Sigmoid colon (tissue), 7 donors: Measurements from ENCODE around the gene NOS3. TPM values are rescaled to one million over a fixed set of nuclear protein-coding genes. Genes with fewer than 3 reads are reported as not detected.
A peak's percentile ranks its signal among the peaks of the same experiment; 100 is the strongest.

Experiments
- DNase-seq: peaks from one replicate; pipeline ENCODE4 v3.0.0-alpha.2; 2019
- H3K27ac ChIP-seq, 4 donors: fragments of 200-600 bp; sonication (generic); one replicate each; pipeline ENCODE4 v1.5.1; 2016 to 2019; ENCODE audit warnings: mild to moderate bottlenecking in 1 of 4
- H3K27me3 ChIP-seq, 3 donors: fragments of 200-600 bp; sonication (generic); one replicate each; pipeline ENCODE4 v1.5.1; 2019; ENCODE audit warnings: mild to moderate bottlenecking in 1 of 3
- H3K36me3 ChIP-seq, 4 donors: fragments of 200-600 bp; sonication (generic); one replicate each; pipeline ENCODE4 v1.5.1; 2016 to 2019
- H3K4me1 ChIP-seq, 4 donors: fragments of 200-600 bp; sonication (generic); one replicate each; pipeline ENCODE4 v1.5.1; 2017 to 2019
- H3K4me3 ChIP-seq, 4 donors: fragments of 200-600 bp; sonication (generic); one replicate each; pipeline ENCODE4 v1.5.1; 2017 to 2019; ENCODE audit warnings: mild to moderate bottlenecking in 2 of 4, moderate library complexity in 1 of 4
- H3K9me3 ChIP-seq, 4 donors: fragments of 200-600 bp in 3 of 4; sonication (generic) in 3 of 4; one replicate each; pipeline versions ENCODE4 v1.5.1 to v1.6.1; 2013 to 2019
- EP300 ChIP-seq, 4 donors: sonication (generic); formaldehyde crosslinking; IDR thresholded peaks; one replicate each; pipeline ENCODE4 v1.6.1; 2017; ENCODE audit warnings: antibody characterized with exemption in 4 of 4
- POLR2A ChIP-seq, 2 donors: fragments of 450-650 bp; IDR thresholded peaks; one replicate each; pipeline ENCODE4 v1.6.1; 2016; ENCODE audit warnings: antibody characterized with exemption in 2 of 2, mild to moderate bottlenecking in 2 of 2, moderate library complexity in 2 of 2
- POLR2AphosphoS5 ChIP-seq, 4 donors: sonication (generic); formaldehyde crosslinking; IDR thresholded peaks; one replicate each; pipeline ENCODE4 v1.6.1; 2017; ENCODE audit warnings: antibody characterized with exemption in 4 of 4
- WGBS, 2 donors: extraction: QIAGEN DNeasy Blood & Tissue Kit; methylation state at CpG; one replicate each; pipeline ENCODE4 v1.1.7; 2013; 5-methylcytosine and 5-hydroxymethylcytosine counted together
- intact Hi-C: fragments of 100-400 bp; cut with DNase I; formaldehyde crosslinking; loops from one replicate; pipeline ENCODE4 v1.15.1; 2023
- polyA plus RNA-seq, 3 donors: library from polyadenylated mRNA; stranded (reverse); fragments of 200-250 nt; gene quantifications; one replicate each; pipeline ENCODE4 v1.2.3, GENCODE V29; 2013
- total RNA-seq, 4 donors: library from RNA; depleted of rRNA; stranded (reverse); fragments of >200 nt; gene quantifications; one replicate each; pipeline ENCODE4 v1.1.0, GENCODE V29; 2016
- TF ChIP-seq, protein P1 (sequence below), 4 experiments: fragments of 450-650 bp in 3 of 4; fragments of 200-600 bp in 1 of 4; IDR thresholded peaks; one replicate each; pipeline ENCODE4 v1.5.1; 2016 to 2019; ENCODE audit warnings: antibody characterized with exemption in 4 of 4, mild to moderate bottlenecking in 3 of 4, moderate library complexity in 2 of 4
- donor health status: healthy with polysubstance abuse.
- donor health status: Bipolar disorder and iron deficiency.
- donor health status: healthy.

NOS3 gene
- total RNA-seq (1 to 10 TPM; 1.3 to 7.2 (median 2.9) TPM), polyA plus RNA-seq (1 to 10 TPM in 2 of 3 donors, under 1 TPM in 1; 0.23 to 6.1 (median 1.2) TPM)

DNA sequence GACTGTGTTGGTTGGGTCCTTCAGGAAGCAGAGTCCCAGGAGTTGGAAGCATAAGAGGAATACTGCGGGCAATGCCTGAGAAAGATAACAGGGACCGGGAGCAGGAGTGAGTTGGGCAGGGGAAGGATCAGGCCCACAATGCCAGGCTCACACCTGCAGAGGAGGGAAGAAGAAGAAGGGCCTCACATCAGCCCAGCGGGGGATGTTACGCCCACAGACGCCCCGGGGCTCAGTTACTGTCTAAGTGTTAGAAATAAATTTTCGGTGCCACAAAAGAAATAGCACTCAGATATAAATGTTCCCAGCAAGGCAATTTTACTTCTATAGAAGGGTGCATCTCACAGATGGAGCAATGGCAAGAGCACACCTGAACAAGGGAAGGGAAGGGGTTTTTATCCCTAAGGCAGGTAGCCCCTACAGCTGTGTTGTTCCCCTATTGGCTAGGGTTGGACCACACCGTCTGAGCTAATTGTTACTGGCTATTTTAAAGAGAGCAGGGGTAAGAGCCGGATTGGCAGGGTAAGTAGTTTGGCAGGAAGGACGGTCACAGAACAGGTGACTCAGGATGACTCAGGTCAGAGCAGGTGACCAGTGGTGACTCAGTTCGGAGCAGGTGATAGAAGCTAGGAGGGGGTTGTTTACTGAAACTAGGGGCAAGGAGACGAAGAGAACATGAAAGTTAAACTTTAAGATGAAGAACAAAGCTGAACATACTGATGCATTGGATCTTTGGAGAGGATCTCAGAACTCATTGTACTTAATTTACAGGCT is at the start of gene NOS3:
Gene NOS3, plus strand, starts transcription at position 602 of the 771 bp plus-strand sequence. CDS start 2,787 bp downstream, outside the sequence.
- H3K4me1 ChIP-seq: peaks cover 0 to 25% (median 19%) of the 10 kb centered on the region in 4 donors
- no peak within 1 kb of the TSS for H3K4me3 ChIP-seq
- 88 to 92% methylated on average over 12 of the region's 12 CpGs for WGBS, 2 donors
- no peak for DNase-seq
- H3K27me3 ChIP-seq: no peaks in the 10 kb centered on the region
- no peaks in the 10 kb centered on the region for H3K36me3 ChIP-seq
- peak within 1 kb of the TSS in 1 of 4 donors; percentile 20 for H3K27ac ChIP-seq
- TF ChIP-seq, protein P1, sequence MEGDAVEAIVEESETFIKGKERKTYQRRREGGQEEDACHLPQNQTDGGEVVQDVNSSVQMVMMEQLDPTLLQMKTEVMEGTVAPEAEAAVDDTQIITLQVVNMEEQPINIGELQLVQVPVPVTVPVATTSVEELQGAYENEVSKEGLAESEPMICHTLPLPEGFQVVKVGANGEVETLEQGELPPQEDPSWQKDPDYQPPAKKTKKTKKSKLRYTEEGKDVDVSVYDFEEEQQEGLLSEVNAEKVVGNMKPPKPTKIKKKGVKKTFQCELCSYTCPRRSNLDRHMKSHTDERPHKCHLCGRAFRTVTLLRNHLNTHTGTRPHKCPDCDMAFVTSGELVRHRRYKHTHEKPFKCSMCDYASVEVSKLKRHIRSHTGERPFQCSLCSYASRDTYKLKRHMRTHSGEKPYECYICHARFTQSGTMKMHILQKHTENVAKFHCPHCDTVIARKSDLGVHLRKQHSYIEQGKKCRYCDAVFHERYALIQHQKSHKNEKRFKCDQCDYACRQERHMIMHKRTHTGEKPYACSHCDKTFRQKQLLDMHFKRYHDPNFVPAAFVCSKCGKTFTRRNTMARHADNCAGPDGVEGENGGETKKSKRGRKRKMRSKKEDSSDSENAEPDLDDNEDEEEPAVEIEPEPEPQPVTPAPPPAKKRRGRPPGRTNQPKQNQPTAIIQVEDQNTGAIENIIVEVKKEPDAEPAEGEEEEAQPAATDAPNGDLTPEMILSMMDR (IDR thresholded peaks at IDR 0.05): no peak
- TF ChIP-seq POLR2A (IDR thresholded peaks at IDR 0.05) (no peak), POLR2AphosphoS5 (IDR thresholded peaks at IDR 0.05) (no peak), EP300 (IDR thresholded peaks at IDR 0.05) (no peak)
- intact Hi-C loops: no loop called here
- H3K9me3 ChIP-seq: no peaks in the 10 kb centered on the region

DNA sequence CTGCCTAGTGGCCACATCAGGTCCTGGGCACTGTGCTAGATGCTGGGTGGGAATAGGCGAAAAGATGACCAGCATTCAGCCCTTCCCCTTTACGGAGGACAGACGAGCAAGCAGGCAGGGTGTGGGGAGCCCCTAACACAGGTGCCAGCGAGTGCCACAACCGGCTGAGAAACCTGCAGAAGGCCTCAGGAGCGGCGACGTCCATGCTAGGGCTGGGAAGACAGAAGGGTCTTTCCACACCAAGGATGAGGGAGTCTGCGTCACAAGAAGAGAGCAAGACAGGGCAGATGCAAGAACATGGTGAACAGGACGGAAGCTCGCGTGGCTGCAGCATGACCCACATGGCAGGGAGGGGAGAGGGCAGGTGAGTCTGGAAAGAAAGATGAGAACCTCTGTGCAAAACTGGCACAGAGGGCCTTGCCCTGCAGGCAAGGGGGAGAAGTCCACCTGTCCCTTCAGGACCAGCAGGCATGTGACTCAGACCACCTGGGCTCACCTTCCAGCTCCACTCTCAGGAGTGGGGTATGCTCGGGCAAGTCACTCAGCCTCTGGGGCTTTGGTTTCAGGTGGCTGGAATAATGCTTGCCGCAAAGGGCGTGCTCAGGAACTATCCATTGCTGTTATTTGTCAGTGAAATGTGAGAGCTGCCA is 49.3 kb upstream of the NOS3 start:
- H3K9me3 ChIP-seq: no peaks in the 10 kb centered on the region
- WGBS, 2 donors: 94 to 95% methylated on average over 15 of the region's 15 CpGs
- peaks cover 0 to 52% (median 47%) of the 10 kb centered on the region in 4 donors for H3K4me1 ChIP-seq
- intact Hi-C loops: no loop called here
- peaks cover 0 to 4% (median 0%) of the 10 kb centered on the region in 4 donors for H3K36me3 ChIP-seq
- no peaks in the 10 kb centered on the region for H3K27me3 ChIP-seq
- H3K27ac ChIP-seq: peak overlapping the region in 3 of 4 donors; percentile 55 to 86 (median 60)
- no peak overlapping the region for H3K4me3 ChIP-seq
- TF ChIP-seq POLR2A (IDR thresholded peaks at IDR 0.05) (no peak), EP300 (IDR thresholded peaks at IDR 0.05) (no peak), POLR2AphosphoS5 (IDR thresholded peaks at IDR 0.05) (no peak)
- TF ChIP-seq, protein P1 (IDR thresholded peaks at IDR 0.05): no peak
- peak; percentile 61 for DNase-seq

DNA sequence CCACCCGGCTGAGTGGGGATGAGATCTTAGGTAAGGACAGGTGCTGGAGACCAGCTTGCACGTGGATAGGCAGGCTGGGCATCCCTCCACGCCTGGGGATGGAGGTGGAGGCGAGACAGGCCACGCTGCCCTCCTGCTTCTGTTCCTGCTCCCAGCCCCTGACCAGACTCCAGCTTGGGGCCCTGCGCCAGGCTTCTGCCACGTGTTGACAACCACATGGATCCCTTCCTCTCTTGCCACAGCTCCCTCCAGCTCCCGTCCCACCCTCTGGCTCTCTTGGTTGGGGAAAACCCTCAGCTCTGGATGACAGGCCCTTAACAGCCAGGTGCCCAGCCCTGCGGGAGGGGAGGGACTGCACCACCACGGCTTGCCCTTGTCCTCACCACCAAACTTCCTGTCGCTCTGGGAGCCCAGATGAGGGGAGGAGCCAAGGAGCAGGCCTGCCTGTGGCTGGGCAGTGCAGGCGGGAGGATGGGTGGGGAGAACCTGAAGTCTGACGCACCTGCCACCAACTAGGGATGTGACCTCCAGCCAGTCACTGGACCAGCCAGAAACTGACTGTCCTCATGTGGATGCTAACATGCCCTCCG is 48.7 kb upstream of the NOS3 start:
- intact Hi-C loops: no loop called here
- Histone ChIP-seq H3K4me3 (no peak overlapping the region), H3K27ac (peak overlapping the region in 3 of 4 donors; percentile 55 to 86 (median 60)), H3K27me3 (no peaks in the 10 kb centered on the region), H3K4me1 (peaks cover 0 to 58% (median 53%) of the 10 kb centered on the region in 4 donors), H3K36me3 (peaks cover 0 to 4% (median 0%) of the 10 kb centered on the region in 4 donors), H3K9me3 (no peaks in the 10 kb centered on the region)
- WGBS, 2 donors: 31 to 33% methylated on average over 14 of the region's 14 CpGs
- peak in 3 of 4 donors; percentile 11 to 41 (median 17) for TF ChIP-seq POLR2AphosphoS5 (IDR thresholded peaks at IDR 0.05)
- TF ChIP-seq, protein P1 (IDR thresholded peaks at IDR 0.05): no peak
- peak; percentile 83 for DNase-seq

DNA sequence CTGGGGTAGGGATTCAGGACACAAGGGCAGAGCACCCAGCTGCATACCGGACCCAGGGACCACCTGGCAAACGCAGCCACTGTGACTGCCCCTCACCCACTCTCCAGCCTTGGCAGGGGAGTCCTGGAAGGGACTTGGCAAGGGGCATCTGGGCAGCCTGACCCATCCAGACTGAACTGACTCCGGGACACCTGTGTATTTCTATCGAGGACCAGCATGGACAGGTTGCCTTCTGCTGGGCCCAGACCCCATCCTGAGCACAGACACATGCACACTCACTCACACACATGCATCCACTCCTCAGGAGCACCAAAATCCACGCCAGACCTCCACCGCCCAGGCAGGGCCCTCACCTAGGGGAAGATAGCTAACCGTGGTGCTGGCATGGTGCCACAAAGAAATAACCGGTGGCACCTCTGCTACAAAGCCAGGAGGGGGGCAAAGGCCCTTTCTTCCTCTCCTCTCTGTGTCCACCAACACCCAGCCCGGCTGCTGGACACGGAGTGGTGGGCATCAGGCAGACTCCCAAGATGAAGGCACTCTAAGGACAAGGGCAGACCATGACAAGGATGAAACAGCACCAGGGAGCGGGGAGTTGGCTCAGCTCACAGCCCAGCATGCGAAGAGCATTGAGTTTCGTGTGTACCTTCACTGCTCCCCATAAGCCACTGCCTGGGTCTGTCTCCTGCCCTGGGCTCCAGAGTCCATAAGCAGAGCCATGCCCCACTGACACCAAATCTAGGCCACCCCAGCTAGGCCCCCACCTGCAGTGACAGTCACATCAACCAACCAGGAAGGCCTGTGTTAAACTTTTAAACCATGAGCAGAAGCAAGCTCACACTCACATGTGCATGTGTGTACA is 48.0 kb upstream of the NOS3 start:
- peak overlapping the region in 3 of 4 donors; percentile 55 to 86 (median 60) for H3K27ac ChIP-seq
- H3K4me3 ChIP-seq: no peak overlapping the region
- H3K36me3 ChIP-seq: peaks cover 0 to 4% (median 0%) of the 10 kb centered on the region in 4 donors
- no peaks in the 10 kb centered on the region for H3K9me3 ChIP-seq
- no peaks in the 10 kb centered on the region for H3K27me3 ChIP-seq
- intact Hi-C loops: no loop called here
- TF ChIP-seq POLR2AphosphoS5 (IDR thresholded peaks at IDR 0.05) (no peak), POLR2A (IDR thresholded peaks at IDR 0.05) (no peak), EP300 (IDR thresholded peaks at IDR 0.05) (no peak)
- TF ChIP-seq, protein P1 (IDR thresholded peaks at IDR 0.05): no peak
- DNase-seq: peak; percentile 52
- 61 to 76% methylated on average over 13 of the region's 13 CpGs for WGBS, 2 donors
- H3K4me1 ChIP-seq: peaks cover 0 to 61% (median 56%) of the 10 kb centered on the region in 4 donors
